ENCODE data around the gene DYRK2.

Gene DYRK2

GRCh38 chr12:67701121-67701520 lies 52.6 kb downstream of the DYRK2 start:
- no peak overlapping the region for H3K4me3 ChIP-seq (ENCODE audit: control insufficient read depth, low read depth, low read length)
- no peak for TF ChIP-seq CTCF (IDR thresholded peaks at IDR 0.05; ENCODE audit: control insufficient read depth, insufficient read depth, low read depth, low read length, missing control alignments)
- no peak for DNase-seq (ENCODE audit: low read depth)

- no peak for DNase-seq (ENCODE audit: low read depth)
- no peak overlapping the region for H3K4me3 ChIP-seq (ENCODE audit: control insufficient read depth, low read depth, low read length)
- no peak for TF ChIP-seq CTCF (IDR thresholded peaks at IDR 0.05; ENCODE audit: control insufficient read depth, insufficient read depth, low read depth, low read length, missing control alignments)
Observed at GRCh38 chr12:67702136-67702535, 53.6 kb downstream of the DYRK2 start.

GRCh38 chr12:67704071-67704470 lies 55.5 kb downstream of the DYRK2 start:
- no peak for TF ChIP-seq CTCF (IDR thresholded peaks at IDR 0.05; ENCODE audit: control insufficient read depth, insufficient read depth, low read depth, low read length, missing control alignments)
- H3K4me3 ChIP-seq (ENCODE audit: control insufficient read depth, low read depth, low read length): no peak overlapping the region
- no peak for DNase-seq (ENCODE audit: low read depth)

GRCh38 chr12:67705394-67706370 lies 57.1 kb downstream of the DYRK2 start:
- no peak for TF ChIP-seq CTCF (IDR thresholded peaks at IDR 0.05; ENCODE audit: control insufficient read depth, insufficient read depth, low read depth, low read length, missing control alignments)
- DNase-seq (ENCODE audit: low read depth): peak; percentile 57
- no peak overlapping the region for H3K4me3 ChIP-seq (ENCODE audit: control insufficient read depth, low read depth, low read length)

- no peak for DNase-seq (ENCODE audit: low read depth)
- no peak for TF ChIP-seq CTCF (IDR thresholded peaks at IDR 0.05; ENCODE audit: control insufficient read depth, insufficient read depth, low read depth, low read length, missing control alignments)
- no peak overlapping the region for H3K4me3 ChIP-seq (ENCODE audit: control insufficient read depth, low read depth, low read length)
Observed at GRCh38 chr12:67709367-67709954, 60.9 kb downstream of the DYRK2 start.

- DNase-seq (ENCODE audit: low read depth): no peak
- H3K4me3 ChIP-seq (ENCODE audit: control insufficient read depth, low read depth, low read length): no peak overlapping the region
- no peak for TF ChIP-seq CTCF (IDR thresholded peaks at IDR 0.05; ENCODE audit: control insufficient read depth, insufficient read depth, low read depth, low read length, missing control alignments)
Observed at GRCh38 chr12:67710582-67710981, 62.0 kb downstream of the DYRK2 start.

Measured in AG09309 (cell line).